ENCODE results near the gene USP13. TPM values are rescaled to one million over a fixed set of nuclear protein-coding genes. Genes with fewer than 3 reads are reported as not detected.

The USP13 gene
- total RNA-seq, 4 donors from 2014 or later: 1.6 to 12.4 (median 5.7) TPM

DNA sequence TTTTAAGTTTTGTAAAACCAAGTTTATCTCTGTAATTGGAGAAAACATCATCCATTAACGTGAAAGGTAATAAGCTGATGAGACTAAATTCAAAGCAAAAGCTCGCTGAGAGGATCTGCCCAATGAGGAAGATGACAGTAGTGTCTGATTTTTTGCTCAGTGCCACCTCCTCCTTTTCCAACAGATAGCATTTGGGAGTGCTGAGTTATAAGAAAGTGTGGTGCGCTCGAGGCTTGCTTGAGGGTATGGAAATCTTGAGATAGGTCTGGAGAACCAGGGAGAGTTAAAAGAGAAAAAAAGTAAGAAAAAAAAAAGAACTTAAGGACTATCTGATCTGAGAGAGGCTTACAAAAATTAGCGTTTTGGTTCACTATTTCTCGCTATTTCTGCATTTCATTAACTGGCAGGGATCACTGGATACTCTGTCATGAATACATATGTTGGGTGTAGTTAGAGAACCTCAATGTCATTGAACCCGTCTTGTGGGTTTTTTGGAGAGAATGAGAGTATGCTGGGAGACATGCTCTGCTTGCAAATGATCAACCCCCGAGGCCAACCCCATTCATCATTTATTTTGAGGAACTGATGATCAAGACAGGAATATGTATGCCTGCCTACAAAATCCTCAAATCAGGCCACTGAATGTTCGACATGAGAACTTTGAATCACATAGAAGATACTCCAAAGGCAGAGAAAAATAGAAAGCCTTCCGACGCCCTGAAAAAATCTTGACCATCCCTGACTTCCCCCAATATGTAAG is 973 bp upstream of the USP13 start:
- H3K9me3 ChIP-seq: no peaks in the 10 kb centered on the region
- DNase-seq: no peak
- H3K4me3 ChIP-seq: peak overlapping the region; percentile 68 to 90 (median 78)

GRCh38 chr3:179653096-179653797 is 407 bp downstream of the USP13 start:
- peak overlapping the region; percentile 68 to 90 (median 78) for H3K4me3 ChIP-seq
- H3K4me1 ChIP-seq: peaks cover 0 to 10% (median 0%) of the 10 kb centered on the region in 4 donors
- H3K9me3 ChIP-seq: no peaks in the 10 kb centered on the region
- no peak for TF ChIP-seq POLR2A (IDR thresholded peaks at IDR 0.05)
- TF ChIP-seq, protein P1, sequence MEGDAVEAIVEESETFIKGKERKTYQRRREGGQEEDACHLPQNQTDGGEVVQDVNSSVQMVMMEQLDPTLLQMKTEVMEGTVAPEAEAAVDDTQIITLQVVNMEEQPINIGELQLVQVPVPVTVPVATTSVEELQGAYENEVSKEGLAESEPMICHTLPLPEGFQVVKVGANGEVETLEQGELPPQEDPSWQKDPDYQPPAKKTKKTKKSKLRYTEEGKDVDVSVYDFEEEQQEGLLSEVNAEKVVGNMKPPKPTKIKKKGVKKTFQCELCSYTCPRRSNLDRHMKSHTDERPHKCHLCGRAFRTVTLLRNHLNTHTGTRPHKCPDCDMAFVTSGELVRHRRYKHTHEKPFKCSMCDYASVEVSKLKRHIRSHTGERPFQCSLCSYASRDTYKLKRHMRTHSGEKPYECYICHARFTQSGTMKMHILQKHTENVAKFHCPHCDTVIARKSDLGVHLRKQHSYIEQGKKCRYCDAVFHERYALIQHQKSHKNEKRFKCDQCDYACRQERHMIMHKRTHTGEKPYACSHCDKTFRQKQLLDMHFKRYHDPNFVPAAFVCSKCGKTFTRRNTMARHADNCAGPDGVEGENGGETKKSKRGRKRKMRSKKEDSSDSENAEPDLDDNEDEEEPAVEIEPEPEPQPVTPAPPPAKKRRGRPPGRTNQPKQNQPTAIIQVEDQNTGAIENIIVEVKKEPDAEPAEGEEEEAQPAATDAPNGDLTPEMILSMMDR (IDR thresholded peaks at IDR 0.05): no peak
- H3K27ac ChIP-seq: peak overlapping the region; percentile 74 to 91 (median 85)
- peak; percentile 67 to 82 (median 73) for DNase-seq
- H3K36me3 ChIP-seq: no peaks in the 10 kb centered on the region
- no peaks in the 10 kb centered on the region for H3K27me3 ChIP-seq

More for the DNA sequence above, 973 bp upstream of the USP13 start:
- TF ChIP-seq, protein P1 (IDR thresholded peaks at IDR 0.05): no peak
- no peak for TF ChIP-seq POLR2A (IDR thresholded peaks at IDR 0.05)
- Histone ChIP-seq H3K27ac (peak overlapping the region in 3 of 4 donors; percentile 80 to 91 (median 90)), H3K36me3 (no peaks in the 10 kb centered on the region), H3K27me3 (no peaks in the 10 kb centered on the region), H3K4me1 (peaks cover 0 to 10% (median 0%) of the 10 kb centered on the region in 4 donors)

GRCh38 chr3:179655236-179655635 is 2.4 kb downstream of the USP13 start:
- H3K27ac ChIP-seq: no peak overlapping the region
- H3K4me1 ChIP-seq: peaks cover 0 to 10% (median 0%) of the 10 kb centered on the region in 4 donors
- no peak for DNase-seq
- H3K9me3 ChIP-seq: no peaks in the 10 kb centered on the region
- H3K4me3 ChIP-seq: no peak overlapping the region
- no peaks in the 10 kb centered on the region for H3K27me3 ChIP-seq
- no peaks in the 10 kb centered on the region for H3K36me3 ChIP-seq
- TF ChIP-seq POLR2A (IDR thresholded peaks at IDR 0.05): no peak

GRCh38 chr3:179658606-179659005 is 5.8 kb downstream of the USP13 start:
- peaks cover 0 to 10% (median 0%) of the 10 kb centered on the region in 4 donors for H3K4me1 ChIP-seq
- no peaks in the 10 kb centered on the region for H3K9me3 ChIP-seq
- H3K4me3 ChIP-seq: no peak overlapping the region
- no peak for DNase-seq
- no peak for TF ChIP-seq POLR2A (IDR thresholded peaks at IDR 0.05)
- TF ChIP-seq, protein P1 (IDR thresholded peaks at IDR 0.05): no peak
- no peaks in the 10 kb centered on the region for H3K36me3 ChIP-seq
- H3K27me3 ChIP-seq: no peaks in the 10 kb centered on the region
- H3K27ac ChIP-seq: no peak overlapping the region

GRCh38 chr3:179660872-179661271 is 8.0 kb downstream of the USP13 start:
- no peaks in the 10 kb centered on the region for H3K9me3 ChIP-seq
- H3K27me3 ChIP-seq: no peaks in the 10 kb centered on the region
- no peaks in the 10 kb centered on the region for H3K4me1 ChIP-seq
- no peak for DNase-seq
- H3K4me3 ChIP-seq: no peak overlapping the region
- TF ChIP-seq, protein P1 (IDR thresholded peaks at IDR 0.05): no peak
- TF ChIP-seq POLR2A (IDR thresholded peaks at IDR 0.05): no peak
- H3K36me3 ChIP-seq: no peaks in the 10 kb centered on the region
- no peak overlapping the region for H3K27ac ChIP-seq

GRCh38 chr3:179661777-179662176 is 8.9 kb downstream of the USP13 start:
- TF ChIP-seq POLR2A (IDR thresholded peaks at IDR 0.05): no peak
- Histone ChIP-seq H3K4me1 (no peaks in the 10 kb centered on the region), H3K9me3 (no peaks in the 10 kb centered on the region), H3K27me3 (no peaks in the 10 kb centered on the region), H3K36me3 (no peaks in the 10 kb centered on the region), H3K4me3 (no peak overlapping the region), H3K27ac (no peak overlapping the region)
- no peak for DNase-seq

Data from Peyer's patch (tissue), 4 donors.